GM18502 (cell line): ENCODE results near the gene ITPKC.
"Not testable (repeated sequence)": the region's sequence is repeated elsewhere in the genome, so short reads cannot be mapped to it uniquely, and the experiment has no call there.

ENCODE experiments used
- ATAC-seq: cut with Tn5 transposase; IDR thresholded peaks from one replicate; pipeline ENCODE4 v1.9.1; 2021; ENCODE audit warnings: mild to moderate bottlenecking; ENCODE audit not compliant: unreplicated experiment, poor library complexity

ITPKC gene

DNA sequence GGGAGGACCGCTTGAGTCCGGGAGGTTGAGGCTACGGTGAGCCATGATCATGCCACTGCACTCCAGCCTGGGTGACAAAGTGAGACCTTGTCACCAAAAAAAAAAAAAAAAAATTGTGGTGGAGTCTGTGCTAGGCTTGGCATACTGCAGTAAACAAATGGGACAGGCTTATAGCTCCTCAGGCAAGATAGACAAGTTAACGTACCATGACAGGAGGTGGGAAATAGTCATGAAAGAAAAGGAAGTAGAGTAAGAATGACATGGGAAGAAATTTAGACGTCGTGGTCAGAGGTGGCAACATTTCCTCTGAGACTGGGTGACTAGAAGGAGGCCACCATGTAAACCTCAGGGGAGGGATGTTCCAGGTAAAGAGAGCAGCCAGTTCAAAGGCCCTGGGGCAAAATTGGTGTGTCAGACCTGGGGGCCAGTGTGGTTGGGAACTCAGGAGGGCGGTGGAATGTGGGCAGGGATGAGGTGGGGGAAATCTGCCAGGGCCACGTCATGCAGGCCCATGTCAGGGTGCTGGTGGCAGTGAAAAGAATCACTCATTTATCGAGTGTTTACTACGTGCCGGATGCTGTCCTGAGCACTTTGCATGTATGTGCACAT is 39.7 kb downstream of the ITPKC start:
- ATAC-seq, result no peak

DNA sequence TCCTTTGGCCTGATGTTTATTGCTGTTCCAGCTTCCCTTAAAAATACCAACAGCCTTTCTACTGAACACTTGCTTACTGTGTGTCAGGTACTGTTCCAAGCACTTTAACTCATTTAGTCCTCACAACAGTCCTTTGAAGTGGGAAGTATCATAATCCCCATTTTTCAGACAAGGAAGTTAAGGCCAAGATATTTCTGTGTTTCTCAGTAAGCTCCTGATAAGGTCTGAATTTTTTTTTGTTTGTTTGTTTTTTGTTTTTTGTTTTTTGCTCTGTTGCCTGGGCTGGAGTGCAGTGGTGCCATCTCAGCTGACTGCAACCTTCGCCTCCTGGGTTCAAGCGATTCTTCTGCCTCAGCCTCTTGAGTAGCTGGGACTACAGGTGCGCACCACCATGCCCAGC is 41.6 kb downstream of the ITPKC start:
- no peak for ATAC-seq

DNA sequence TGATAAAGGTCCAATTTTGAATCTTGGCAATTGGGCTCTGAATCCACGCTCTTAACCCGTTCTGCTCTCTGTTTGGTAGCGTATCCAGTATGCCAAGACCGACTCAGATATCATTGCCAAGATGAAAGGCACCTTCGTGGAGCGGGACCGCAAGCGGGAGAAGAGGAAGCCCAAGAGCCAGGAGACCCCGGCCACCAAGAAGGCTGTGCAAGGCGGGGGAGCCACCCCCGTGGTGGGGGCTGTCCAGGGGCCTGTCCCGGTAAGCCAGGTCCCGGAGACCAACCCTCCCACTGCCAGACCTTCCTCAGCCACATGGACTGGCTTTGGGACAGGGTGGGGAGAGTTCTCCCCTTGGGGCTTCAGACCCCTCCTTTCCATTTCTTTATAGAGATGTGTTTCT is 42.4 kb downstream of the ITPKC start:
- ATAC-seq, result no peak

DNA sequence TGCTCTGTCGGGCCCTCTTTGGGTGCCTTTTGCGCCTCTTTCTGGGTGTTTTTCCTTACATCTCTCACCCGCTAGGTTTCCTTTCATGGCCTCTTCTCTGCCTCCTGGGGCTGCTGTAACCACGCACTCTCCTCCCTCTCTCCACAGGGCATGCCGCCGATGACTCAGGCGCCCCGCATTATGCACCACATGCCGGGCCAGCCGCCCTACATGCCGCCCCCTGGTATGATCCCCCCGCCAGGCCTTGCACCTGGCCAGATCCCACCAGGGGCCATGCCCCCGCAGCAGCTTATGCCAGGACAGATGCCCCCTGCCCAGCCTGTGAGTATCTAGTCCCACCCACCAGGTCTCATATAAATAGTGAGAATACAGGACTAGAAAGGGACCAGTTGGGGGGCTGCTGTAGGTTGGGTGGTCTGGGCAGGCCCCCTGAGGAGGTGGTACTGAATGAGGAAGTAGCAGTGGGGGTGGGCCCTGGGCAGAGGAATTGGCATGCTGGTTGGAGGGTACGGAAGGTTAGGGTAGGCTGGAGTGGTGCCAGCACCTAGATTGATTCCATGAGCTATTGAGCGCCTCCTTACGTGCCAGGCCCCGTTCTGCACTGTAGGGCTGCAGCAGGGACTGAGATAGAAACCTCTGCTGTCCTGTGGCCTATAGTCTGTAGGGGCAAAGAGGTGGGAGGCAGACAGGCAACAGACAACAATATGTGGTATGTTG is 46.0 kb downstream of the ITPKC start:
- no peak for ATAC-seq

DNA sequence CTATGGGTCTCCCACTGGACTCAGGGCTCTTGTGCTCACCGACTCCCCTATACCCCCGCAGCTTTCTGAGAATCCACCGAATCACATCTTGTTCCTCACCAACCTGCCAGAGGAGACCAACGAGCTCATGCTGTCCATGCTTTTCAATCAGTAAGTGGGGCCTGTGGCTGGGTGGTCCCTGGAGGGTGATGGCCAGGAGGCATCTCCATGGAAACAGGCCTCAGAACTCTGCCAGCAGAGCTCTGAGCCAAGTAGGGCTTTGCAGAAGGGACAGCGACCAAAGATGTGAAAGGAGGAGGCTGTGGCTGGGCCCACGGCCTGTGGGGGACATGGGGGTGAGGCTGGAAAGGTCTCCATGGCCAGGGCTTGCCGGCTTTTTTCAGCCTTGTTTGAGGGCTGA is 46.6 kb downstream of the ITPKC start:
- no peak for ATAC-seq

DNA sequence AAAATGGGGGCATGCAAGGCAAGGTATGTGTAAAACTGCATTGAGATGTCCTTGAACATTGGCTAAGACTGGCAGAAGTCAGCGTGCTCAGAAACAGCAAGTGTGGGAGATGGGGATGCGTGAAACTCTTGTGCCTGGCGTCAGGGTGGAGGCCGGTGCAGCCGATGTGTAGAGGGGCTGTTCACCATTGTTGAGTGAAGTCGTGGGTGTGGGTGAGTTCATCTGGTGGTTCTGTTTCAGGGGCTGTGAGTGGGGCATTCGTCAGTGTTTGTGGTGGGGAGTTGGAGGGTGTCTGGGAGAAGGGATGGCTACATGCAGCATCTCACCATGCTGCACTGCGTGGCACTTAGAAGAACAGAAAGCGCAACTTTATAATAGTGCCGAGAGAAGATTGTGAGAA is 47.1 kb downstream of the ITPKC start:
- ATAC-seq, result no peak

DNA sequence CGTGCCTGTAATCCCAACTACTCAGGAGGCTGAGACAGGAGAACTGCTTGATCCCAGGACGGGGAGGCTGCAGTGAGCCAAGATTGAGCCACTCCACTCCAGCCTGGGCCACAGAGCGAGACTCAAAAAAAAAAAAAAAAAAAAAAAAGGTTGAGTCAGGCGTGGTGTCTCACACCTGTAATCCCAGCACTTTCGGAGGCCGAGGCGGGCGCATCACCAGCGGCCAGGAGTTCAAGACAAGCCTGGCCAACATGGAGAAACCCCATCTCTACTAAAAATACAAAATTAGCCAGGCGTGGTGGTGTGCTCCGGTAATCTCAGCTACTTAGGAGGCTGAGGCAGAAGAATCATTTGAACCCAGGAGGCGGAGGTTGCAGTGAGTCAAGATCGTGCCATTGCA is 49.5 kb downstream of the ITPKC start:
- not testable (repeated sequence) for ATAC-seq

DNA sequence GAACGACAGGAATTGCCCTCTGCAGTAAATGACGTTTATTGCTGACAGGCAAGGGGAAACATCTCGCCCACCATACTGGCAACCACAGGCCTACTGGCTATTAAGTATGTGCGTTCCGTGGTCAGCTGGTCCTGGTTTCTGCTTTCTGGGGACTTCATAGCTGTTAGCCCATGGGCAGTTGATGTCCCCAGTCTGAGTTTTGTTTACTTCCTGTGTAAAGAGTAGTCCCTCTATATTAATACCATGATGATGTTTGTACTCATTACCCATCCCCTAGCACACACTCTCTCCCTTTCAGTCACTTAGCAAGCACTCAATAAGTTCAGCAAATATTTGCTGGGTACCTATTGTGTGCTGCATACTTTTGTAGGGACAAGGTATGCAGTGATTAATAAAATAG is 52.0 kb downstream of the ITPKC start:
- ATAC-seq, result no peak

DNA sequence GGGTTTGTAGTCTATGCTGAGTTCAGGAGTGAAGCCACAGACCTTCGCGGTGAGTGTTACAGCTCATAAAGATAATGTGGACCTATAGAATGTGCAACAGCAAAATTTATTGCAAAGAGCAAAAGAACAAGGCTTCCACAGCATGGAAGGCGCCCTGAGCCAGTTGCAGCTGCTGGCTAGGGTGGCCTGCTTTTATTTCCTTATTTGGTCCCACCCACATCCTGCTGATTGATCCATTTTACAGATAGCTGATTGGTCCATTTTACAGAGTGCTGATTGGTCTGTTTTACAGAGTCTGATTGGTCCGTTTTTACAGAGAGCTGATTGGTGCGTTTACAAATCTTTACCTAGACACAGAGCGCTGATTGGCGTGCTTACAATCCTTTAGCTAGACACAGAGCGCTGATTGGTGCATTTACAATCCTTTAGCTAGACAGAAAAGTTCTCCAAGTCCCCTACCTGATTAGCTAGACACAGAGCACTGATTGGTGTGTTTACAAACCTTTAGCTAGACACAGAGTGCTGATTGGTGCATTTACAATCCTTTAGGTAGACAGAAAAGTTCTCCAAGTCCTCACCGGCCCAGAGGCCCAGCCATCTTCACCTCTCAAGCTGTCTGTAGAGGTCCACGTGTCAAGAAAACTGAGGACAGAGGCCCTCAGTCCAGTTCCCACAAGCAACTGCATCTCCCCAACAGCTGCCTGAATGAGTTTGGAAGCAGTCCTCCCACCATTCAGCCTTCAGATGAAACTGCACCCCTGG is 54.4 kb downstream of the ITPKC start:
- not testable (repeated sequence) for ATAC-seq

DNA sequence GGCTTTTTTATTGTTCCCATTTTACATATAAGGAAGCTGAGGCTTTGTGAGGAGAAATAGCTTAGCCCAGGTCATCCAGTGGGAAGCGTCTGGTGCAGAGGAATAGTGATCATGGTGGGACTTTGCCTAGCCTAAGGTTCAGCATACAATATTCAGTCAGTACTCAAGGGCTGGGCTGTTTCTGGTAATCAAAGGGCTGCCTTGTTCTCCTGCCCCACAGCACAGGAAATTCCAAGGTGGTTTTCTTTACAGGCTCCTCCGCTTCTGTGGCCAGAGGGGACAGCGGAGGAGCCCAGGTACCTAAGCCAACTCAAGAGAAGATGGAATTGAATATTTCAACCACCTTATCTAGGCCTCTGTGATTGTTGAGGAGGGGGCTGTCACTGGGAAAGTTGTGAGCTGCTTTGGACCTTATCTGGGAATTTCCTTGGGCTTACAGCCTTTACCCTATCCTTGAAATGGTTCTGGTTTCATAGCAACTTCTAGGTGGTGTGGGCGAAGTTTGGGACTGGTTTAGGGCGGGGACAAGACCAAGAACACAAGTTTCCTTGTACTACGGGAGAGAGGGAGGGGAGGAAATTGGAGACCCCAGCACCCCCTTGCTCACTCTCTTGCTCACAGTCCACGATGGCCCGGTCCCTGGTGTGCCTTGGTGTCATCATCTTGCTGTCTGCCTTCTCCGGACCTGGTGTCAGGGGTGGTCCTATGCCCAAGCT is 58.2 kb downstream of the ITPKC start, which contains the start of gene MIA:
TSS of gene MIA (plus strand) at position 606 of the 716 bp plus-strand sequence. CDS start at position 628, 22 bp downstream.
- ATAC-seq, result no peak

DNA sequence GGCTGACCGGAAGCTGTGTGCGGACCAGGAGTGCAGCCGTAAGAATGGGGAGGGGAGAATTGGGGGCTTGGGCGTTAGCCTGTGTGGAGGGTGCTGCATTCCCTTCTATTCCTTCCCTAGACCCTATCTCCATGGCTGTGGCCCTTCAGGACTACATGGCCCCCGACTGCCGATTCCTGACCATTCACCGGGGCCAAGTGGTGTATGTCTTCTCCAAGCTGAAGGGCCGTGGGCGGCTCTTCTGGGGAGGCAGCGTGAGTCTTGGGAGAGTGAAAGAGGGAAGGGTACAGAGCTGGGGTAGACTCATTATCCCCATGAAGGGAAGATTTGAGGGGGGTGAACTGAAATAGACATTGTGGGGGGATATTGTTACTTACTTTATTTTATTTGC is 58.7 kb downstream of the ITPKC start:
- no peak for ATAC-seq

DNA sequence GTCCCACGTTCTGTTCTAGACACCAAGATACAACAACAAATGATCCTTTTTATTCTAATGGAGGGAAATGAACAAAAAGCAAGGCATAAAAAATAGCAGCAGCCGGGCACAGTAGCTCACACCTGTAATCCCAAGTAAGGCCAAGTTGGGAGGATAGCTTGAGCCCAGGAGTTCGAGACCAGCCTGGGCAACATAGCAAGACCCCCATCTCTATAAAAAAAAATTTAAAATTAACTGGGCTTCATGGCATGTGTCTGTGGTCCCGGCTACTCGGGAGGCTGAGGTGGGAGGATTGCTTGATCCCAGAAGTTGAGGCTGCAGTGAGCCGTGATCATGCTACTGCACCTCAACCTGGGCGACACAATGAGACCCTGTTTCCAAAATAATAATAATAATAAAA is 59.5 kb downstream of the ITPKC start:
- no peak for ATAC-seq

DNA sequence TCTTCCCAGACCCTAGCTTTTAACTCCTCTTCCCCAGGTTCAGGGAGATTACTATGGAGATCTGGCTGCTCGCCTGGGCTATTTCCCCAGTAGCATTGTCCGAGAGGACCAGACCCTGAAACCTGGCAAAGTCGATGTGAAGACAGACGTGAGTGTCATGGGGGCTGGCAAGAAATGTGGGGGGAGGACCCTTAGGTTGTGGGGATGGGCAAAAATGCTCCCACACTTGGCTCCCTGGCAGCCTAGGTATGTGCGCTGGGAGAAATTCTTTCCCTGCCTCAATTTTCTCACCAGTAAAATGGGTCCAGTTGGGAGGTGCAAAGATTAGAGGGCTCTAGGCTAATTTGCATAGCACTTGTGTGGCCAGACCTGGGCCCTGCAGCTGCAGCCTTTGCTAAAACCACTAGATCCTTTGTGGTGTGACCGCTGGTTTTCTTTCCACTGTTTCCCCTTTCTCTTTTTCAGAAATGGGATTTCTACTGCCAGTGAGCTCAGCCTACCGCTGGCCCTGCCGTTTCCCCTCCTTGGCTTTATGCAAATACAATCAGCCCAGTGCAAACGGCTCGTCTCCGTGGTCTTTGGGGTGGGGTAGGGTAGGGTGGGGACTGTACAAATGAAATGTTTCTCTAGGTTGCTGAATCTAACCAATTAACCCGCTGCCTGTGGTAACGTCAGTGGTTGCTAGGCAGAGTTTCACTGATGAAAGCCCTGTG is 60.2 kb downstream of the ITPKC start:
- peak; percentile 67 for ATAC-seq

DNA sequence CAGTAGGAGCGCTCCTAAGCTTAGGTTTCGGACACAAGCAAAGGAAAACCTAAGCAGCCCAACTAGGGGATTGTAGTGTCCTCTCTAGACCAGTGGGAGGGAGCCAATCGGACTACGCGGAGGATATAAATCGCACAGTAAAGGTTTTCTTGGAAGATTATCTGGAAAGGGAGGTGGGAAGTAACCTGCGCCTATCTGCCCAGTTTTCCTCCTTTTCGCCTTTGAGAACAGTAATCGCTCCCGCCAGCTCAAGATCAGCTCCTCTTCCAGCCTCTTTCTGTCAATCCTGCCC is 60.7 kb downstream of the ITPKC start:
- ATAC-seq, result no peak

DNA sequence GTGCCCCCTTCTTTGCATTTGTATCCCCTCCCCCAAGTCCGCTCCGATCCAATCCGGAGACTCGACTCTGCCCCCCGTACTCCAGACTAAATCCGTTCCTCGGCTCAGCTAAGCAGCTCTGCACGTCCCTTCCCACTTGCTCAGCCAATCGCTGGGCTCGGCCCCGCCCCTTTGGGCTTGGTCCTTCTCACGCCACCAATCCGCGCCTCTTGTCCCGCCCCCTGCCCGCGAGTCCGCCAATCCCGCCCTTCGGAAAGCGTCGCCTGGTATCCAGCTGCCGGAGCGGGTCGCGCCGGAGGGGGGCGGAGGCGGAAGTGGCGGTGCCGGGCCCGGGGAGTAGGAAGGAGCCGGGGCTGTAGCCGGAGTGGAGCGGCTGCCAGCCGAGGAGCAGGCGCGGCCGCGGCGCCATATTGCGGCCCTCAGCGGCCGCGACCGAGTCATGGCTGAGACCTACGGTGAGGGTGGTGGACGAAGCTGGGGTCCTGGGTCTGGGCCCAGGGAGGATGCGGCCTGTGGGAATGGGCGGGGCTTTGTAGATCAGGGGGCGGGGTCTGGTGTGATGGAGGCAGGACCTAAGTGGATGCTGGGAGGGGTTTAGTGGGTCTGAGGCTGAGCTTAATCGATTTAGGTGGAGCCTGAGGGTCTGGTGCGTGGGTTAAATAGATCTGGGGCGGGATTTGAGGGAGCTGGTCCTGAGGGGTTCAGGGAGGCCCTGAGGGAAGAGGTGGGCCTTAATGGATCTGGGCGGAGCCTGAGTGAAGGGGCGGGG is 61.2 kb downstream of the ITPKC start, which contains the start of gene RAB4B:
TSS of gene RAB4B (plus strand) at position 311 of the 769 bp plus-strand sequence. CDS start at position 440, 129 bp downstream.
- peak; percentile 61 for ATAC-seq

DNA sequence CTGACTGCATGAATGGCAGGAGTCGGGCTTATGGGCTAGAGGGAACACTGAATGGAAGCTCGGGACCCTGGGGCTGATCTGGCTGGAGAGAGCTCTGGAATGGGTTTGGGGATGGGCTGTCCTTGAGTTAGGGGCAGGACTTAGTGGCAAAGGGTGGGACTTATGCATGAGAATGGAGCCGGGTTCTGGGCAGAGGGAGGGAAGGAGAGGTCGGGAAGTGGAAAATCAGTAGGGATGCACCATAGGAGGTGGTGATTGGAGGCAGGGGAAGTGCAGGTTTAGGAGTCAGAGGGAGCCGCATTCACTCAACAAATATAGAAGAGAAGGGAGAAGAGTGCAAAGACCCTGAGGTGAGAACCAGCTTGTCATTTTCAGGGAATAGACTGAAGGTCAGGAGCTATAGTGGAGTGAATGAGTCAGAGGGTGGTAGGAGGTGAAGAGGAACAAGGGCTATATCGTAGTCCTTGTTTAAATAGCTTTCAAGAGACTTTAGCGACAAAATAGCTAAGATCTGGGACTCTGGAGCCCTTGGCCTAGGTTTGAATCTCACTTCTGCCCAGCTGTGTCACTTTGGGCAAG is 61.9 kb downstream of the ITPKC start:
- no peak for ATAC-seq

DNA sequence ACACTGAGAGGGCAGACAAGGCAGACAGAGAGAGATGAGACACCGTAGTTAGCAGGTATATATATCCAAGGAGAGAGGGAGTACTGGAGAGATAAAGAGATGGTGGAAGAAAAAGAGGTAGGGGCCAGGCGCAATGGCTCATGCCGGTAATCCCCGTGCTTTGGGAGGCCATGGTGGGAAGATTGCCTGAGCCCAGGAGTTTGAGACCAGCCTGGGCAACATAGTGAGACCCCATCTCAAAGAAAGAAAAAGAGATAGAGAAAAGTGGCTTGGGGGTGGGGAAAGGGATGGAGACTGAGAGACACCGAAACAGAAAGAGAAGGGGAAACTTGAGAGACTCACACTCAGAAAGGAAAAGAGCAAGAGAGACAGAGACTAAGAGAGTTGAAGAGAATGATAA is 63.7 kb downstream of the ITPKC start:
- no peak for ATAC-seq

DNA sequence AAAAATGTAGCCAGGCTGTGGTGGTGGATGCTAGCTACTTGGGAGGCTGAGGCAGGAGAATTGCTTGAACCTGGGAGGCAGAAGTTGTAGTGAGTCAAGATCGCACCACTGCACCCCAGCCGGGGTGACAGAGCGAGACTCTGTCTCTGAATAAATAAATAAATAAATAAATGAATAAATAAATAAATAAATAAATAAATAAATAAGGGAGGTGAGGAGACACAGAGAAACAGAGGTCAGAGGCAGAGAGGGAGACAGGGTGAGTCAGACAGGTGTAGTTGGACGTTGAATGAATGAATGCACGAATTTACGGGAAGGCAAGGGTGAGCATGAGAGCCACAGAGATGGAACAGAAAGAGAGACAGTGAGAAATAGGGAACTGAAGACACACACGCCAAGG is 64.2 kb downstream of the ITPKC start:
- no peak for ATAC-seq

DNA sequence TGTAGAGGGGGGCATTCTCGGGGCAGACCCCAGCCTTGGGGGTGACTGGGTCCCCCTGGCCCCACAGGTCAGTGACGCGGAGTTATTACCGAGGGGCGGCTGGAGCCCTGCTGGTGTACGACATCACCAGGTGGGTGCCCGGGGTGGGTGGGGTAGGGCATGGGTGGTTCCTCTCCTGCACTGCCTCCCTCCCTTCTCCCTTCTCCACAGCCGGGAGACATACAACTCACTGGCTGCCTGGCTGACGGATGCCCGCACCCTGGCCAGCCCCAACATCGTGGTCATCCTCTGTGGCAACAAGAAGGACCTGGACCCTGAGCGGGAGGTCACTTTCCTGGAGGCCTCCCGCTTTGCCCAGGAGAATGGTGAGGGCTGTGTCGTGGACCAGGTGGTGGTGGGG is 66.8 kb downstream of the ITPKC start:
- ATAC-seq, result no peak
